H9 (cell line): Measurements from ENCODE around the gene FRAS1. TPM values are rescaled to one million over a fixed set of nuclear protein-coding genes. Genes with fewer than 3 reads are reported as not detected.

Experiments
- DNase-seq: peaks from one replicate; pipeline ENCODE4 v3.0.0-alpha.2; 2017
- H2AFZ ChIP-seq: one replicate; pipeline ENCODE4 v1.6.1; 2013; ENCODE audit warnings: mild to moderate bottlenecking, low read length, control low read depth, moderate library complexity
- H2AK5ac ChIP-seq: 2 replicates; pipeline ENCODE4 v1.6.1; 2013; ENCODE audit warnings: low read length, control low read depth, mixed read lengths; ENCODE audit not compliant: insufficient read length
- H2BK120ac ChIP-seq: one replicate; pipeline ENCODE4 v1.6.1; 2013; ENCODE audit warnings: low read depth, mild to moderate bottlenecking, low read length, control low read depth, inconsistent platforms; ENCODE audit not compliant: poor library complexity, severe bottlenecking
- H2BK12ac ChIP-seq: 2 replicates; pipeline ENCODE4 v1.6.1; 2013; ENCODE audit warnings: low read length, control low read depth, mixed read lengths, low read depth; ENCODE audit not compliant: insufficient read length
- H2BK15ac ChIP-seq: 2 replicates; pipeline ENCODE4 v1.6.1; 2013; ENCODE audit warnings: low read depth, low read length, control low read depth
- H2BK20ac ChIP-seq: one replicate; pipeline ENCODE4 v1.6.1; 2013; ENCODE audit warnings: low read depth, mild to moderate bottlenecking, low read length, control low read depth, inconsistent platforms; ENCODE audit not compliant: poor library complexity, severe bottlenecking
- H2BK5ac ChIP-seq: 2 replicates; pipeline ENCODE4 v1.6.1; 2013; ENCODE audit warnings: low read length, control low read depth, mixed read lengths; ENCODE audit not compliant: insufficient read length
- H3K14ac ChIP-seq: 2 replicates; pipeline ENCODE4 v1.6.1; 2013; ENCODE audit warnings: low read length, control low read depth; ENCODE audit not compliant: insufficient read depth
- H3K18ac ChIP-seq: 2 replicates; pipeline ENCODE4 v1.6.1; 2013; ENCODE audit warnings: low read depth, mild to moderate bottlenecking, mixed read lengths, low read length, control low read depth; ENCODE audit not compliant: insufficient read length
- H3K23ac ChIP-seq: 2 replicates; pipeline ENCODE4 v1.6.1; 2013; ENCODE audit warnings: low read length, control low read depth, mixed read lengths, low read depth; ENCODE audit not compliant: insufficient read length
- H3K23me2 ChIP-seq: 2 replicates; pipeline ENCODE4 v1.6.1; 2013; ENCODE audit warnings: low read depth, mild to moderate bottlenecking, mixed read lengths, low read length, control low read depth; ENCODE audit not compliant: insufficient read length, poor library complexity, severe bottlenecking
- H3K27ac ChIP-seq: 2 replicates; pipeline ENCODE4 v1.5.1; 2013; ENCODE audit warnings: low read length, control low read depth, mixed read lengths, low read depth; ENCODE audit not compliant: insufficient read length
- H3K27me3 ChIP-seq: 2 replicates; pipeline ENCODE4 v1.6.1; 2013; ENCODE audit warnings: low read length, control low read depth, inconsistent platforms; ENCODE audit not compliant: insufficient read depth
- H3K4ac ChIP-seq: 2 replicates; pipeline ENCODE4 v1.6.1; 2013; ENCODE audit warnings: low read depth, mild to moderate bottlenecking, control low read depth, inconsistent platforms, low read length, moderate library complexity
- H3K4me1 ChIP-seq: 2 replicates; pipeline ENCODE4 v1.6.1; 2013; ENCODE audit warnings: low read length, control low read depth, inconsistent platforms; ENCODE audit not compliant: insufficient read depth
- H3K4me2 ChIP-seq: 2 replicates; pipeline ENCODE4 v1.6.1; 2013; ENCODE audit warnings: low read length, control low read depth, mixed read lengths; ENCODE audit not compliant: insufficient read length, insufficient read depth
- H3K56ac ChIP-seq: 2 replicates; pipeline ENCODE4 v1.6.1; 2013; ENCODE audit warnings: low read depth, mild to moderate bottlenecking, mixed read lengths, low read length, control low read depth; ENCODE audit not compliant: insufficient read length
- H3K79me1 ChIP-seq: 2 replicates; pipeline ENCODE4 v1.6.1; 2013; ENCODE audit warnings: low read depth, mild to moderate bottlenecking, moderate library complexity, low read length, control low read depth, inconsistent platforms; ENCODE audit not compliant: insufficient read depth, poor library complexity, severe bottlenecking
- H3K79me2 ChIP-seq: 2 replicates; pipeline ENCODE4 v1.6.1; 2013; ENCODE audit warnings: low read length, control low read depth, inconsistent platforms; ENCODE audit not compliant: insufficient read depth
- H3K9ac ChIP-seq: 2 replicates; pipeline ENCODE4 v1.6.1; 2013; ENCODE audit warnings: low read length, control low read depth, mixed read lengths; ENCODE audit not compliant: insufficient read length; ENCODE audit errors: extremely low read depth
- H3K9me3 ChIP-seq: one replicate; pipeline ENCODE4 v1.6.1; 2013; ENCODE audit warnings: low read depth, low read length, inconsistent platforms; ENCODE audit not compliant: control insufficient read depth
- H3T11ph ChIP-seq: one replicate; pipeline ENCODE4 v1.6.1; 2013; ENCODE audit warnings: mild to moderate bottlenecking, low read length, control low read depth, inconsistent platforms
- H4K20me1 ChIP-seq: one replicate; pipeline ENCODE4 v1.6.1; 2013; ENCODE audit not compliant: control insufficient read depth, insufficient read length, insufficient read depth
- H4K5ac ChIP-seq: 2 replicates; pipeline ENCODE4 v1.6.1; 2013; ENCODE audit warnings: low read depth, mild to moderate bottlenecking, mixed read lengths, low read length, control low read depth; ENCODE audit not compliant: insufficient read length
- H4K8ac ChIP-seq: replicated peaks from 2 replicates; pipeline ENCODE4 v1.6.1; 2013; ENCODE audit warnings: low read length, control low read depth, mixed read lengths, low read depth; ENCODE audit not compliant: insufficient read length
- H4K91ac ChIP-seq: 2 replicates; pipeline ENCODE4 v1.6.1; 2013; ENCODE audit warnings: low read depth, mild to moderate bottlenecking, moderate library complexity, mixed read lengths, low read length, control low read depth; ENCODE audit not compliant: insufficient read length
- H3K27ac Mint-ChIP-seq, 3 experiments: 2 replicates in 2 of 3; 3 replicates in 1 of 3; pipeline ENCODE4 v1.8.0; 2020 to 2021; ENCODE audit warnings: mixed read lengths in 3 of 3, mild to moderate bottlenecking in 1 of 3, moderate library complexity in 1 of 3
- H3K27me3 Mint-ChIP-seq: 2 replicates; pipeline ENCODE4 v1.8.0; 2021; ENCODE audit warnings: low read depth, mild to moderate bottlenecking, moderate library complexity, mixed read lengths
- H3K36me3 Mint-ChIP-seq, 3 experiments: 2 replicates in 2 of 3; 3 replicates in 1 of 3; pipeline ENCODE4 v1.8.0; 2020 to 2021; ENCODE audit warnings: low read depth in 3 of 3, mixed read lengths in 3 of 3; ENCODE audit not compliant: insufficient read depth in 1 of 3
- H3K4me1 Mint-ChIP-seq, 2 experiments: 2 replicates each; pipeline ENCODE4 v1.8.0; 2020; ENCODE audit warnings: mixed read lengths in 2 of 2
- H3K4me3 Mint-ChIP-seq, 2 experiments: 2 replicates in 1 of 2; 3 replicates in 1 of 2; pipeline ENCODE4 v1.8.0; 2020 to 2021; ENCODE audit warnings: mild to moderate bottlenecking in 2 of 2, mixed read lengths in 2 of 2, moderate library complexity in 1 of 2
- H3K9me3 Mint-ChIP-seq, 2 experiments: 2 replicates in 1 of 2; 3 replicates in 1 of 2; pipeline ENCODE4 v1.8.0; 2020; ENCODE audit warnings: mild to moderate bottlenecking in 2 of 2, mixed read lengths in 2 of 2, moderate library complexity in 1 of 2
- WGBS: extraction: QIAGEN DNeasy Blood & Tissue Kit; methylation state at CpG from one replicate; pipeline ENCODE4 v1.1.7; 2013; ENCODE audit warnings: missing lambda C conversion rate, low lambda C conversion rate, mixed read lengths; ENCODE audit not compliant: insufficient read length; ENCODE audit errors: extremely low coverage; 5-methylcytosine and 5-hydroxymethylcytosine counted together
- total RNA-seq: library from RNA; stranded (reverse); gene quantifications from 2 replicates; pipeline ENCODE4 v1.2.1, GENCODE V29; 2021
- TF ChIP-seq, protein P1 (sequence below): fragments of 200-600 bp; sonication (generic); conservative IDR thresholded peaks from 3 replicates; pipeline ENCODE4 v1.8.0; 2021; ENCODE audit warnings: antibody characterized with exemption, mild to moderate bottlenecking

The FRAS1 gene
- total RNA-seq, 1 experiment from 2014 or later, result 58.5 TPM

DNA sequence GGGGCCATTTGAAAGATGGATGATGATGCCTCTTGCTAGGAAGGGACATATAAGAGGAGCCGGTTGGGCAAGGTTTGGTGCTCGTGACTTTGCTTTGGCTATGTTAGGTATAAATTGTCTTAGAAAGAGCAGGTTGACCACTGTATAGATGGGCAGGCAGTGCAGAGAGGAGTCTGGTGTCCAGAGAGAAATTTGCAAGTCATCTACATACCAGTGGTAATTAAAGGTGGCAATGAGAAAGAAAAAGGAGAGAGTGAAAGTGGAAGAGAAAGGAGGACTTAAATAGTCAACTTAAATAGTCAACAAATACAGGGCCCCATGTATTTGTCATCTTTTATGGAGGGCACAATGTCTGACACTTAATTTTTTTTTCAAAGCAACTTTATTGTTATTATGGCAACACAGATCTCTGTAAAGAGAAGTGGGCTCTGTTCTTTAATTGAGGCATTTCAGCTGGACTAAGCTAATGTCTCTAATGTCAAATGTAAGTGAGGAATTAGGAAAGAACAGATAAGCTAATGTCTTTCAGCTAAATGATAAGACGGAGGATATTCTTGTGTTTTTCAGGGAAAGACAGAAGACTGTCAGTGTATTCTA, 419.1 kb downstream of the FRAS1 start:
- H3T11ph ChIP-seq, result no peak overlapping the region
- H3K79me2 ChIP-seq, result no peaks in the 10 kb centered on the region
- TF ChIP-seq, protein P1, sequence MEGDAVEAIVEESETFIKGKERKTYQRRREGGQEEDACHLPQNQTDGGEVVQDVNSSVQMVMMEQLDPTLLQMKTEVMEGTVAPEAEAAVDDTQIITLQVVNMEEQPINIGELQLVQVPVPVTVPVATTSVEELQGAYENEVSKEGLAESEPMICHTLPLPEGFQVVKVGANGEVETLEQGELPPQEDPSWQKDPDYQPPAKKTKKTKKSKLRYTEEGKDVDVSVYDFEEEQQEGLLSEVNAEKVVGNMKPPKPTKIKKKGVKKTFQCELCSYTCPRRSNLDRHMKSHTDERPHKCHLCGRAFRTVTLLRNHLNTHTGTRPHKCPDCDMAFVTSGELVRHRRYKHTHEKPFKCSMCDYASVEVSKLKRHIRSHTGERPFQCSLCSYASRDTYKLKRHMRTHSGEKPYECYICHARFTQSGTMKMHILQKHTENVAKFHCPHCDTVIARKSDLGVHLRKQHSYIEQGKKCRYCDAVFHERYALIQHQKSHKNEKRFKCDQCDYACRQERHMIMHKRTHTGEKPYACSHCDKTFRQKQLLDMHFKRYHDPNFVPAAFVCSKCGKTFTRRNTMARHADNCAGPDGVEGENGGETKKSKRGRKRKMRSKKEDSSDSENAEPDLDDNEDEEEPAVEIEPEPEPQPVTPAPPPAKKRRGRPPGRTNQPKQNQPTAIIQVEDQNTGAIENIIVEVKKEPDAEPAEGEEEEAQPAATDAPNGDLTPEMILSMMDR, result no peak
- H3K4me2 ChIP-seq, result no peak overlapping the region
- H3K4me1 Mint-ChIP-seq, result no peaks in the 10 kb centered on the region
- H3K23ac ChIP-seq, result no peak overlapping the region
- no peak for DNase-seq
- H3K36me3 Mint-ChIP-seq, result peaks cover 6 to 49% (median 40%) of the 10 kb centered on the region in 3 experiments; a peak in 6 of 7 replicates
- no peak overlapping the region for H4K8ac ChIP-seq
- H3K23me2 ChIP-seq, result no peaks in the 10 kb centered on the region
- H3K4me1 ChIP-seq, result no peaks in the 10 kb centered on the region
- no peak overlapping the region for H3K56ac ChIP-seq
- WGBS, result no CpG with 5 or more reads among the region's 3 CpGs
- no peak overlapping the region for H2BK15ac ChIP-seq
- no peak overlapping the region for H2BK120ac ChIP-seq
- H4K20me1 ChIP-seq, result no peaks in the 10 kb centered on the region
- H3K27ac Mint-ChIP-seq, result no peak overlapping the region
- H2AK5ac ChIP-seq, result no peak overlapping the region
- H2BK12ac ChIP-seq, result no peak overlapping the region
- H3K27me3 Mint-ChIP-seq, result no peaks in the 10 kb centered on the region
- H3K9me3 ChIP-seq, result no peaks in the 10 kb centered on the region
- no peak overlapping the region for H3K18ac ChIP-seq
- H3K9ac ChIP-seq, result no peak overlapping the region
- no peak overlapping the region for H2BK5ac ChIP-seq
- H4K5ac ChIP-seq, result no peak overlapping the region
- H2AFZ ChIP-seq, result no peak overlapping the region
- no peaks in the 10 kb centered on the region for H3K27me3 ChIP-seq
- H2BK20ac ChIP-seq, result no peak overlapping the region
- H3K79me1 ChIP-seq, result no peaks in the 10 kb centered on the region
- no peak overlapping the region for H4K91ac ChIP-seq
- H3K27ac ChIP-seq, result no peak overlapping the region
- no peak overlapping the region for H3K14ac ChIP-seq
- H3K4me3 Mint-ChIP-seq, result no peak overlapping the region
- no peaks in the 10 kb centered on the region for H3K9me3 Mint-ChIP-seq
- H3K4ac ChIP-seq, result no peak overlapping the region
